Effector CD8-positive, alpha-beta T cell (primary cell): ENCODE measurements around the gene CREG2.

Source experiments
- DNase-seq: peaks from one replicate; lab custom pipeline; 2025; lab: John Stamatoyannopoulos, UW

Gene CREG2

DNA sequence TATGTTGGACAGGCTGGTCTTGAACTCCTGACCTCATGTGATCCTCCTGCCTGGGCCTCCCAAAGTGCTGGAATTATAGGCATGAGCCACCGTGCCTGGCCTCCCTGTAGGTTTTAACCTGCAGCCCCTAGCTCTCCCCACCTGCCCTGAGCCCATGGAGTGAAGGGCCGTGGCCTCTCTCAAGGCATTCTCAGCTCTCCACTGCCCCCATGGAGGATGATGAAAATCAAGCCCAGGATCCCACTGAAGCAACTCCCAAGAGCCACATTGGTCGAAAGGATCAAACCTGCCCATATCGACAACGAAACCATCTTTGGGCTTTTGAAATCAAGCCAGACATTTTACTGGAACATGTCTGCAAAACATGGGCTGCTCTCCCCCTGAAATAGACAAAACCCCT, 22.4 kb upstream of the CREG2 start:
- no peak for DNase-seq

GRCh38 chr2:101408925-101409324, 21.6 kb upstream of the CREG2 start:
- no peak for DNase-seq

DNA sequence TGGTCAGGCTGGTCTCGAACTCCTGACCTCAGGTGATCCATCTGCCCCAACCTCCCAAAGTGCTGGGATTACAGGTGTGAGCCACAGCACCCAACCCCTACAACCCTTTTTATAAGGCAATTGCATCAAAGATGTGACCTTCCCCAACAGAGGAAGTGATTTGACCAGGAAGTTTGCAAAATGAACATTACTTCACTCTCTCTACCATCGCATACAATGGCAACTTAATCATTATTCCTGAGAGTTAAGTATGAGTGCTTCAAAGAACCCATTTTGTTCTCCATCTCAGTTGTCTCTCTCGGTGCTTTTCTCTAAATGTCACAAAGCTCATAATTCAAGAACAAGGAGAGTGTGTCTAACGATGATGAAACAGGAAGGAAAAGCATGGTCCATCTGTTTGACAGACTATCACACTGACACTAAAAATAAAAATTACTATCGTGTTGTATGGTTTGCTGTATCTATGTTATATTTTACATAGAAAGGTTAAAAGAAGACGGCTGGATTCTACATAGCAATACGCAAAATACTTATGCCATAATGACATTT, 18.1 kb upstream of the CREG2 start:
- no peak for DNase-seq

- no peak for DNase-seq
These were observed 16.4 kb upstream of the CREG2 start for GRCh38 chr2:101403745-101404144.

GRCh38 chr2:101402630-101403029, 15.3 kb upstream of the CREG2 start:
- no peak for DNase-seq

GRCh38 chr2:101401906-101402305, 14.6 kb upstream of the CREG2 start:
- no peak for DNase-seq

DNA sequence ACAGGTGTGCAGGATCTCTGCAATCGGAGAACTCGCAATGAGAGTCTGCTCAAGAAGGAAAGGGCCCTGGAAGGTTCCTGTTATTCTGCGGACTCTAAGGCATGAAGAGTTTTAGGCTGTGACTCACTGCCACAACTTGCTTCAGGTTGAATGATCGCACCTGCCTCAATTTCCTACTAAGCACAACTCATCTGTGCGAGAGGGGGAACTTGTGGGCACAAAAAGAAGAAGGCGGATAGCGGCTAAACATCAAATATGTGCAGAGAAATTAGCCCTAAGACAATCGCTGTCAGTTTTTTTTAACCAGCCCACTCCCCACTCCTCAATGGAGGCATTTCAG, 14.0 kb upstream of the CREG2 start:
- no peak for DNase-seq

DNA sequence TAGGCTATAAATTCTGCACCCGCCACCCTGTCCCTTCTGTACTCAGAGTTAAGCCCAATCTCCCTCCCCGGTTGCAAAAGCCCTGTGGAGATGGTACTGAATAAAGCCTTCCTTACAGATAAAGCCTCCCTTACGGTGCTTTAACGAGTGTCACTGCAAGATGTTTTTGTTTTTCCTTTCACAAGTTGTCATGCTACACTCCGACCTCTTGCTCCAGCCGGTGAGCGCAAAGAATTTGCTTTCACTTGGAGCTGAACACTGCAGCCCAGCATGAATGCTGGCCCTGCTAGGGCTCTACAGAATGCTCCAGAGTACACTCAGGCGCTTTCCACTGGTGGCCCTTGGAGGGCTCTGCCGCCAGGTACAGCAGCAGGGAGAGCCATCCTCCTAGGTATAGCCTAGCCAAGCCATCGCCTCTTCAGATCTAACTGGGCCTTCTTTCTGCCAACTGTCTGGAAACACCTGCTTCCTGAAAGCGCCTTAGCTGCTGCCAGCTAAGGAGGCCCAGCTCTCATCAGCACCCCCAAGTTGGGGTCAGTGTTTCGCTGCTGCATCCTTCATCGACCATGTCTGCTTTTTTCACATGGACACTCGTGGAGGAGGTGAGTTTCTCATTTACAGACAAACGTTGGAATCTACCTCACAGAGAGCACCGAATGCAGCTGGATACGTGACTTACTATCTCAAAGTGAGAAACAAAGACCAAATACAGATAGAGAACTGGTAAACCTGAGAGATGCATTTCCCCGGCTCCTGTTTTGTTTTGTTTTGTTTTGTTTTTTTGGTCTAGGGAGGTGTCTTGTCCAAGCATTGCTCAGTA, 13.4 kb upstream of the CREG2 start:
- no peak for DNase-seq

DNA sequence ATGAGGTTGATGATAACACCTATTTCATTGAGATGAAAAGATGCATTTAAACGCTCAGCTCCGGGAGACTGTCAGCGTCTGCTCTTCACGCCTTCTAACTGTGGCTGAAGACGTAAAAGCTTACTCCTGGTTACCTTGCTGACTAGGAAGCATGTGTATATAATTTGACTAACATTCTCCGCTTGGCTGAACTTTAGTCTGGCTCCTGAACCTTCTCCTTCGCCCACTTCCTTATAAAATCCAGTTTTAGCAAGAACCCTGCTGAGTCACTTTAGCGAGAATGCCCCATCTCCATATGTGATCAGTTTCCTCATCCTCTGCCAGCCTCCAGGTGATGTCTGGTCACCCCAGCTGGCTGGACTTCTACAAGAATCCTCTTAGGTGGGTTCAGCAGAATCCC, 12.7 kb upstream of the CREG2 start:
- no peak for DNase-seq

DNA sequence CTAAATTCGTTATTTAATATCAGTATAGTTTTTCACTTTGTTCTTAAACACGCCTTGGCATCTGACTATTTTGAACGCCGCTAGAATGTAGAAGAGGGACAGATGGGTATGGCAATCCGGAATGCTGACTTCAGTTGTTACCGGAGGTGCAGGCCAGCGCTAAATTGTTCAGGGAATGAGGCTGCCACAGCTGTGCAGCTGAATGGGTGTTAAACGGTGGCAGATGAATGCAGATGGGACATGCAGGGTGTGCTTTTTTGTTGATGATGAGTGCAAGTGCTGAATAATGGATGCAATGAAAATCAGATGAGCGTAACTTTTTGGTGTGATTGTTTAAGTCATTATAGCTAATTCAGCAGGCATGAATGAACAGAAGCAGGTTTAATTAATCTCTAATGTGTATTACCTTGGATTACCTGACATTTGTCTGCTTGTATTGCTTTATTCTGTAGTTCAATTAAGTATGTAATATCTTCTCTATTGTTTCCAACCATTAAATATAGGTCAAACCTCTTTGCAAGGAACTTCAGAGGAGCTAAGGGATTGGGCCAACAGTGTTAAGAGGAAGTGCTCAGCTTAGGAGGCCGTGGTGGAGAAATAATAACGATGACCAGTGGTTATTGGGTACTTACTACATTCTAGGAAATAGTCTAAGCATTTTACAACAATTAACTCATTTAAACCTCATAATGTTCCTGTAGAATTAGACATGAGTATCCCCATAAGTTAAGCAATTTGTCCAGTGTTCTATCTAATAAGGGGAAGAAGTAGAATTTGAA, 11.9 kb upstream of the CREG2 start:
- no peak for DNase-seq

DNA sequence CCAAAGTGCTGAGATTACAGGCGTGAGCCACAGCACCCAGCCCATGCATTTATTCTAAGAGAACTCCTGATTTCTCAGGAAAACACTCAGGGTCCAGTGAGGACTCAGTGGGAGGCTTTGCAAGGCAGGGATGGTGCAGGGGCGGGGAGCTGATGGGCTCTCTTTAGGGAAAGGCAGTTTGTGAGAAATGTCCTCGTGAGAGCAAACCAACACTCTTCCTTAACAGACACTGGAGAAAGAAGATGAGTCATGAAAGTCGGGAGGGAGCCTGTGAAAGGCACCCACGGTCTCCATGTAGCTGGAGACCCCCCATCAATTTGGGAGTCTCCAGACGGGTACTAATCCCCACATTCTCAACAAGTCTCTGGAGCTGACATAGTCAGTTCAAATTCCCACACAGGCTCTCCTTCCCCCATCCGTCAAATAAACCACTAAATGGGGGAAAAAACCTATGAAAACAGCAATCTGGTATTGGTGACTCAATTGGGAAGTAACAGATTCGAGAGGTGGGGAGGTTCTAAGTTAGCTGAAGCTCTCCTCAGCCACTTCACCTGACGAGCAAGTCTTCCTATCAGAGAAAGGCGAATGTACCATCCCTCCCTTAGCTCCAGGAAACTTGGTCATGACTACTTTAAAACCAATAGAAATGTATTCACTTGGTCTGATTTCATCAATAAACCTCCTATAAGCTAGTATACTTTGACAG, 11.0 kb upstream of the CREG2 start:
- DNase-seq = no peak

DNA sequence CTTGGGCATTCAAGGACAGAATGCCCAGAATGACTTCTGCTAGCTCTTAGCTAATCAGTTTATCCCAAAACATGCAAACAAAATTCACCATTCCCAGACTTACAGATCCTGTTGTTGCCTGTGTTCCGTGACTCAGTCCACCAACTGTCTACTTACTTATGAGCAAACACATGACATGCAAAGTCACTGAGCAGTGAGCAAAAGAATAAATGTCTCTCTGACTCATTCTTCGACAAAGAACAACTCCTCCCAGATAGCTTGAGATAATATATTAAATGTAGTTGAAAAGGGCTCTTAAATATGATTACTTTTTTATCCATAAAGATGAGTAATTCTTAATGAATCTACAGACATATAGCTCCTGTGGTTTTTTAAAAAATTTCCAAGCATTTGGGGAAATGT, 9.0 kb upstream of the CREG2 start:
- DNase-seq = no peak

GRCh38 chr2:101395545-101396315, 8.4 kb upstream of the CREG2 start:
- no peak for DNase-seq

DNA sequence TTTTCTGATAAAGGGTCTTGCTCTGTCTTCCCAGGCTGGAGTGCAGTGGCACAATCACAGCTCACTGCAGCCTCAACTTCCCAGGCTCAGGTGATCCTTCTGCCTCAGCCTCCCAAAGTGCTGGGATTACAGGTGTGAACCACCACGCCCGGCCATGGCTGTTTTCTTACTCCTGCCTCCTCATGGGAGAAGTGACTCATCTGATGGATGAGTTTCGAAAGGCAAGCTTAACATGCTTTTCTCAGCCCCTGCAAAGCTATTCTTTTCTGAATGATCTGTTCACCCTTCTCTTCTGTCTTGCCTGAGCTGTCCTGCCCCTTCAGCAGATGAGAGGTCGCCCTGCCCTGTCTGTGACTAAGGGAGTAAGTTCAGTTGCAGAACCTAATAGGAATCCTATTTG, 929 bp upstream of the CREG2 start:
- no peak for DNase-seq

- DNase-seq = no peak
These were observed 628 bp downstream of the CREG2 start for GRCh38 chr2:101386599-101387150.

- no peak for DNase-seq
These were observed 4.2 kb downstream of the CREG2 start for GRCh38 chr2:101383016-101383541.

DNA sequence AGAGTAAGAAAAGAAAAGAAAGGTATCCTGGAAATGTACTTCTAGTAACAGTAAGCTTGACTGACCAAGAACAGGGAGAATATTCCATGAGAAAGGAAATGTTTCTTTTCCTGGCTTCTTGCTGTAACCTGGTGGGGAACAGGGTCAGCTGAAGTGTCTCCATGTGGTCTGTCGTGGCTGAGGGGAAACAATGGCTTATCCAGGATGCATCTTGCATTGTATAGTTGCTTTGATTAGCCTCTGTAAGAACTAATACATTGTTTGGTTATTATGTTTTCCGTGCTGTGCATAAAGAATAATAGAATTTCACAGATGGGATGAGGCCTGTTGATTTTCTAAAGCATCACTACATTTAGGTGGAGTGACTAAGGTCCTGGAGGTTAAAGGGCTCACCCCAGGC, 4.9 kb downstream of the CREG2 start:
- no peak for DNase-seq

GRCh38 chr2:101380376-101380775, 6.9 kb downstream of the CREG2 start:
- no peak for DNase-seq

DNA sequence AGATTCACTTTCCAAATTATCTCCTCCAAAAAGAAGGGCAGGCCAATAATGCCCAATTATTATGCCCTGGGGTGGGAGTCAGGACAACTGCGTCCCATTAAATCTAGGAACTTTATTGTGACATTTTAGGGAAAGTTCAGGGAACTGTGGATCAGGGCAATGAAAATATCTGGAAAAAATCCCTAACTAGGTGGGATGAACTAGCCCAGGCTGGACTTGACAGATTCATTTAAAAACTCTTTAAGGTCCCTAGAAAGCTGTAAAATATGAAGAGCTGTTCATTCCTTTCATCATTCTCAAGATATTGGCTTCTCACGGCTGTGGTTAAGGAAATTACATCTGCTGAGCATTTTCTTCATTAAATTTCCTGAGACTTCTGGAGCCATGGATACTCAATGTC, 8.2 kb downstream of the CREG2 start:
- no peak for DNase-seq

DNA sequence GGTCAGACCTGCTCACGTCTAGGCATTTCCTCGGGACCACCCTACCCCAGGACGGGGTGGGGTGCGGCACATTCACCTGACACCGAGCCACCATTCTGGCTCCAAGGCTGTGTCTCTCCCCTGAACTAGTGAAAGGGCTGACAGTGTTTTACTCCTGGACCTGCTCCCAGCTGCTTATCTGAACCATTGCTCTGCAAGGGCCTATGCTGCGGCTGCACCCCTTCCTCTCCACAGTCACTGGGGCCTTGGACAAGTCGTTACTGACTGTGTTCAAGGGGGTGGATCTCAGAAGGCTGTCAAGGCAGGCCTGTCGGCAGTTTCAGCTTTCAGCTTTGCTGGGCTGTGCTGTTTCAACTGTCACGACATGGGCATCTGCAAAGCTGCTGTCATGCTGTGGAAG, 11.7 kb downstream of the CREG2 start:
- DNase-seq = no peak
